Keratinocyte (primary cell): ENCODE results near the gene TAF7. TPM values are rescaled to one million over a fixed set of nuclear protein-coding genes. Genes with fewer than 3 reads are reported as not detected.

Experiments used
- DNase-seq: peaks from one replicate; pipeline ENCODE4 v3.0.0-alpha.2; 2011; ENCODE audit warnings: low read depth, missing footprints, low spot score
- FAIRE-seq: peaks from 2 replicates; lab custom pipeline; 2011; peaks lifted over from hg19 to GRCh38; lab: Jason Lieb, UNC
- H2AFZ ChIP-seq: 2 replicates; pipeline ENCODE4 v1.6.0; 2012; ENCODE audit warnings: low read length, control low read depth, inconsistent platforms; ENCODE audit not compliant: control insufficient read depth
- H3K27ac ChIP-seq: 2 replicates; pipeline ENCODE4 v1.5.1; 2011; ENCODE audit warnings: low read length; ENCODE audit not compliant: control insufficient read depth, insufficient read depth
- H3K27me3 ChIP-seq: 3 replicates; pipeline ENCODE4 v1.6.0; 2011; ENCODE audit warnings: low read length; ENCODE audit not compliant: control insufficient read depth, insufficient read depth; ENCODE audit errors: extremely low read depth
- H3K36me3 ChIP-seq, 2 experiments: 2 replicates in 1 of 2; 3 replicates in 1 of 2; pipeline ENCODE4 v1.5.1; 2011; ENCODE audit warnings: low read length in 2 of 2, mild to moderate bottlenecking in 1 of 2; ENCODE audit not compliant: control insufficient read depth in 2 of 2, insufficient read depth in 2 of 2; ENCODE audit errors: extremely low read depth in 1 of 2
- H3K4me1 ChIP-seq: 3 replicates; pipeline ENCODE4 v1.5.1; 2011; ENCODE audit warnings: low read length; ENCODE audit not compliant: control insufficient read depth, insufficient read depth; ENCODE audit errors: extremely low read depth
- H3K4me2 ChIP-seq: 3 replicates; pipeline ENCODE4 v1.6.0; 2011; ENCODE audit warnings: low read depth, low read length; ENCODE audit not compliant: control insufficient read depth, insufficient read depth; ENCODE audit errors: extremely low read depth
- H3K4me3 ChIP-seq, 3 experiments: fragments of 200-600 bp in 1 of 3; sonication (generic) in 1 of 3; 2 replicates in 2 of 3; 3 replicates in 1 of 3; pipeline ENCODE4 v1.5.1; 2011 to 2016; ENCODE audit warnings: low read length in 3 of 3, mild to moderate bottlenecking in 3 of 3, control low read depth in 2 of 3, inconsistent platforms in 1 of 3, low read depth in 1 of 3, mixed read lengths in 1 of 3, mixed run types in 1 of 3, moderate library complexity in 1 of 3; ENCODE audit not compliant: control insufficient read depth in 2 of 3, insufficient read depth in 2 of 3; ENCODE audit errors: extremely low read depth in 1 of 3
- H3K79me2 ChIP-seq: 2 replicates; pipeline ENCODE4 v1.6.0; 2012; ENCODE audit warnings: low read length; ENCODE audit not compliant: control insufficient read depth, insufficient read depth
- H3K9ac ChIP-seq: 3 replicates; pipeline ENCODE4 v1.6.0; 2011; ENCODE audit warnings: low read length; ENCODE audit not compliant: control insufficient read depth, insufficient read depth; ENCODE audit errors: extremely low read depth
- H3K9me1 ChIP-seq: 3 replicates; pipeline ENCODE4 v1.6.0; 2011; ENCODE audit warnings: low read length; ENCODE audit not compliant: control insufficient read depth, insufficient read depth; ENCODE audit errors: extremely low read depth
- H3K9me3 ChIP-seq: 2 replicates; pipeline ENCODE4 v1.5.1; 2012; ENCODE audit warnings: low read depth, low read length; ENCODE audit not compliant: control insufficient read depth
- H4K20me1 ChIP-seq: 3 replicates; pipeline ENCODE4 v1.6.0; 2011; ENCODE audit warnings: low read length; ENCODE audit not compliant: control insufficient read depth, insufficient read depth; ENCODE audit errors: extremely low read depth
- EZH2 ChIP-seq: IDR thresholded peaks from one replicate; pipeline ENCODE4 v1.6.1; 2012; ENCODE audit warnings: inconsistent platforms, mild to moderate bottlenecking, low read length, moderate library complexity
- dilution Hi-C: fragments of 300-500 bp; cut with MboI; formaldehyde crosslinking; loops from one replicate; pipeline ENCODE4 v1.7.0; 2020; ENCODE audit warnings: low sequenced_read_pairs; ENCODE audit not compliant: extremely low pct_ligation_motif_present
- polyA plus RNA-seq, 5 experiments: library from polyadenylated mRNA; depleted of rRNA in 3 of 5; stranded (reverse) in 3 of 5; stranded (forward) in 1 of 5; unstranded in 1 of 5; fragments of >200 nt; gene quantifications; 1 replicate in 1 of 5; 2 replicates in 3 of 5; 3 replicates in 1 of 5; pipeline versions ENCODE4 v1.2.1 to v1.2.3, GENCODE V29; 2011 to 2012; ENCODE audit warnings: missing spikeins in 2 of 5, low read depth in 1 of 5, low replicate concordance in 1 of 5
- TF ChIP-seq, protein P1 (sequence below), 3 experiments: IDR thresholded peaks in 1 of 3; conservative IDR thresholded peaks in 1 of 3; optimal IDR thresholded peaks in 1 of 3; 2 replicates in 2 of 3; 3 replicates in 1 of 3; pipeline versions ENCODE3 to v1.5.1; 2011; ENCODE audit warnings: low read length in 3 of 3, mild to moderate bottlenecking in 3 of 3, moderate library complexity in 2 of 3, control low read depth in 1 of 3, inconsistent platforms in 1 of 3; ENCODE audit not compliant: insufficient read depth in 2 of 3; ENCODE audit errors: extremely low read depth in 1 of 3

Gene TAF7
- polyA plus RNA-seq, 1 donor (not counting 4 experiments of a cell fraction or from before 2014, with no cell fraction given), result 58.9 TPM

DNA sequence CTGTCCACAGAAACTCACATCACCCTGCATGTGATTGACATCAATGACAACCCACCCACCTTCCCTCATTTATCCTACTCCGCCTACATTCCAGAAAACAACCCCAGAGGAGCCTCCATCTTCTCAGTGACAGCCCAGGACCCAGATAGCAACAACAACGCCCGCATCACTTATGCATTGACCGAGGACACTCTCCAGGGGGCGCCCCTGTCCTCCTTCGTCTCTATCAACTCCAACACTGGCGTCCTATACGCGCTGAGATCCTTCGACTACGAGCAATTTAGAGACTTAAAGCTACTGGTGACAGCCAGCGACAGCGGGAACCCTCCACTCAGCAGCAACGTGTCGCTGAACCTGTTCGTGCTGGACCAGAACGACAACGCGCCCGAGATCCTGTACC is 24.7 kb upstream of the TAF7 start:
- Histone ChIP-seq H3K4me1 (no peaks in the 10 kb centered on the region), H3K27me3 (no peaks in the 10 kb centered on the region), H3K4me3 (no peak overlapping the region), H3K27ac (no peak overlapping the region), H3K9me3 (peaks cover 10% of the 10 kb centered on the region), H3K79me2 (no peaks in the 10 kb centered on the region), H4K20me1 (no peaks in the 10 kb centered on the region), H3K4me2 (no peak overlapping the region), H2AFZ (no peak overlapping the region), H3K9me1 (no peaks in the 10 kb centered on the region), H3K9ac (no peak overlapping the region), H3K36me3 (no peaks in the 10 kb centered on the region)
- TF ChIP-seq, protein P1, sequence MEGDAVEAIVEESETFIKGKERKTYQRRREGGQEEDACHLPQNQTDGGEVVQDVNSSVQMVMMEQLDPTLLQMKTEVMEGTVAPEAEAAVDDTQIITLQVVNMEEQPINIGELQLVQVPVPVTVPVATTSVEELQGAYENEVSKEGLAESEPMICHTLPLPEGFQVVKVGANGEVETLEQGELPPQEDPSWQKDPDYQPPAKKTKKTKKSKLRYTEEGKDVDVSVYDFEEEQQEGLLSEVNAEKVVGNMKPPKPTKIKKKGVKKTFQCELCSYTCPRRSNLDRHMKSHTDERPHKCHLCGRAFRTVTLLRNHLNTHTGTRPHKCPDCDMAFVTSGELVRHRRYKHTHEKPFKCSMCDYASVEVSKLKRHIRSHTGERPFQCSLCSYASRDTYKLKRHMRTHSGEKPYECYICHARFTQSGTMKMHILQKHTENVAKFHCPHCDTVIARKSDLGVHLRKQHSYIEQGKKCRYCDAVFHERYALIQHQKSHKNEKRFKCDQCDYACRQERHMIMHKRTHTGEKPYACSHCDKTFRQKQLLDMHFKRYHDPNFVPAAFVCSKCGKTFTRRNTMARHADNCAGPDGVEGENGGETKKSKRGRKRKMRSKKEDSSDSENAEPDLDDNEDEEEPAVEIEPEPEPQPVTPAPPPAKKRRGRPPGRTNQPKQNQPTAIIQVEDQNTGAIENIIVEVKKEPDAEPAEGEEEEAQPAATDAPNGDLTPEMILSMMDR (optimal IDR thresholded peaks at IDR 0.05 in 1 of 3, IDR thresholded peaks at IDR 0.05 in 1 of 3, conservative IDR thresholded peaks at IDR 0.05 in 1 of 3; ENCODE audit: extremely low read depth in 1 of 3, insufficient read depth in 2 of 3, low read length in 3 of 3), result no peak
- TF ChIP-seq EZH2, result no peak
- FAIRE-seq, result no peak
- no peak for DNase-seq
- dilution Hi-C loops, result no loop called here

DNA sequence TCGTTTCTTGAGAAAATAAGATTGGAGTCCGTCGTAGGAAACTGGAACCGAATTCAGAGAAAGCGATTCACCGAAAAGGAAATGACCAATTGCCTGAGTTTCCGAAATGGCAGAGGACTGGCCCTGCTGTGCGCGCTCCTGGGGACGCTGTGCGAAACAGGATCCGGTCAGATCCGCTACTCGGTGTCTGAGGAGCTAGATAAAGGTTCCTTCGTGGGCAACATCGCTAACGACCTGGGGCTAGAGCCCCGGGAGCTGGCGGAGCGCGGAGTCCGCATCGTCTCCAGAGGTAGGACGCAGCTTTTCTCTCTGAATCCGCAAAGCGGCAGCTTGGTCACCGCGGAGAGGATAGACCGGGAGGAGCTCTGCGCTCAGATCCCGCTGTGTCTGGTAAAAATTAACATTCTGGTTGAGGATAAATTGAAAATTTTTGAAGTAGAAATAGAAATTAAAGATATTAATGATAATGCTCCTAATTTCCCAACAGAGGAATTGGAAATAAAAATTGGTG is 23.4 kb upstream of the TAF7 start:
- dilution Hi-C loops, result no loop called here
- Histone ChIP-seq H3K4me2 (peak overlapping the region; percentile 14), H3K79me2 (no peaks in the 10 kb centered on the region), H4K20me1 (no peaks in the 10 kb centered on the region), H2AFZ (peak overlapping the region; percentile 26), H3K27ac (no peak overlapping the region), H3K9me3 (peaks cover 14% of the 10 kb centered on the region), H3K4me1 (no peaks in the 10 kb centered on the region), H3K9me1 (no peaks in the 10 kb centered on the region), H3K27me3 (peaks cover 6% of the 10 kb centered on the region), H3K9ac (no peak overlapping the region), H3K36me3 (no peaks in the 10 kb centered on the region), H3K4me3 (peak overlapping the region in 1 of 3 experiments; percentile 13)
- FAIRE-seq, result no peak
- no peak for DNase-seq
- TF ChIP-seq, protein P1 (optimal IDR thresholded peaks at IDR 0.05 in 1 of 3, IDR thresholded peaks at IDR 0.05 in 1 of 3, conservative IDR thresholded peaks at IDR 0.05 in 1 of 3; ENCODE audit: extremely low read depth in 1 of 3, insufficient read depth in 2 of 3, low read length in 3 of 3), result no peak
- TF ChIP-seq EZH2, result no peak
